WTC11 (cell line): ENCODE data around the gene NNAT.

Experiments used
- TEAD4 ChIP-seq: sonication (generic); formaldehyde crosslinking; IDR thresholded peaks from 2 replicates; pipeline ENCODE4 v1.8.0; 2022; ENCODE audit warnings: mild to moderate bottlenecking, missing genetic modification reagents
- ZNF423 ChIP-seq: fragments of 250-450 bp; sonication (Bioruptor Pico); IDR thresholded peaks from 2 replicates; pipeline ENCODE4 v2.1.2; 2022; ENCODE audit warnings: mild to moderate bottlenecking, moderate library complexity
- ZNF512 ChIP-seq: sonication (generic); formaldehyde crosslinking; IDR thresholded peaks from 2 replicates; pipeline ENCODE4 v1.8.1; 2022; ENCODE audit warnings: missing genetic modification reagents, borderline replicate concordance
- TF ChIP-seq, protein P1 (sequence below): fragments of 200-600 bp; IDR thresholded peaks from 2 replicates; pipeline ENCODE4 v1.8.0; 2022; ENCODE audit warnings: antibody characterized with exemption

DNA sequence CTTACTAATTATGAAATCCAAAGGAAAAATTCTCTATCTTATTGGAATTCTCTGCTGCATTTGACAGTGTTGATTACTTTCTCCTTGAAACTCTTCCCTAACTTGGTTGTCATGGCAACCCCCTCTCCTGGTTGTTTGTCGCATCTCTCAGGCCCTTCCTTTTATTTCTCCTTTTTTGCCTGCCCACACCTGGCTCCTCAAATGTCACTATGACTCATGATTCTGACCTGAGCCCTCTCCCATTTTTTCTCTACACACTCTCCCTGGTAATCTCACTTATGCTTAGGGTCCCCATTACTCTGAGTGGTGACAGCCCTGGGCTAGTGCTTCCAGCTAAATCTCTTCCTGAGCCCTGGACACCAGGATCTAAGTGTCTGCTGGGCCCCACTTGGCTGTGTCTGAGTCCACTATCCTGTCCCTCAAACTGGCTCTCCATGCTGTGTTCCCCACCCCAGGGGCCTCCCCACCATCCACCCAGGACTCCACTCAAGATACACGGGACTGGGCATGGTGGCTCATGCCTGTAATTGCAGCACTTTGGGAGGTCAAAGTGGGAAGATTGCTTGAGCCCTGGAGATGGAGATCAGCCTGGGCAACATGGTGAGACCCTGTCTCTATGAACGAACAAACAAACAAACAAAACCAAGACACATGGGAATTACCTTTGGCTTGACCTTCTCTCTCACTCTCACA lies 16.5 kb upstream of the NNAT start:
- TF ChIP-seq, protein P1, sequence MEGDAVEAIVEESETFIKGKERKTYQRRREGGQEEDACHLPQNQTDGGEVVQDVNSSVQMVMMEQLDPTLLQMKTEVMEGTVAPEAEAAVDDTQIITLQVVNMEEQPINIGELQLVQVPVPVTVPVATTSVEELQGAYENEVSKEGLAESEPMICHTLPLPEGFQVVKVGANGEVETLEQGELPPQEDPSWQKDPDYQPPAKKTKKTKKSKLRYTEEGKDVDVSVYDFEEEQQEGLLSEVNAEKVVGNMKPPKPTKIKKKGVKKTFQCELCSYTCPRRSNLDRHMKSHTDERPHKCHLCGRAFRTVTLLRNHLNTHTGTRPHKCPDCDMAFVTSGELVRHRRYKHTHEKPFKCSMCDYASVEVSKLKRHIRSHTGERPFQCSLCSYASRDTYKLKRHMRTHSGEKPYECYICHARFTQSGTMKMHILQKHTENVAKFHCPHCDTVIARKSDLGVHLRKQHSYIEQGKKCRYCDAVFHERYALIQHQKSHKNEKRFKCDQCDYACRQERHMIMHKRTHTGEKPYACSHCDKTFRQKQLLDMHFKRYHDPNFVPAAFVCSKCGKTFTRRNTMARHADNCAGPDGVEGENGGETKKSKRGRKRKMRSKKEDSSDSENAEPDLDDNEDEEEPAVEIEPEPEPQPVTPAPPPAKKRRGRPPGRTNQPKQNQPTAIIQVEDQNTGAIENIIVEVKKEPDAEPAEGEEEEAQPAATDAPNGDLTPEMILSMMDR = no peak
- TF ChIP-seq TEAD4 (CRISPR knock-in tag) (no peak), ZNF512 (CRISPR knock-in tag) (no peak), ZNF423 (CRISPR knock-in tag) (no peak)
